HG03354 (cell line): ENCODE measurements around the gene GPR108.

Experiments used
- ATAC-seq: cut with Tn5 transposase; IDR thresholded peaks from one replicate; pipeline ENCODE4 v1.9.1; 2021; ENCODE audit warnings: mild to moderate bottlenecking; ENCODE audit not compliant: unreplicated experiment, poor library complexity, severe bottlenecking

Gene GPR108

GRCh38 chr19:6724631-6725492 is 12.5 kb downstream of the GPR108 start:
- ATAC-seq = no peak

GRCh38 chr19:6723738-6724137 is 13.6 kb downstream of the GPR108 start:
- ATAC-seq = no peak

DNA sequence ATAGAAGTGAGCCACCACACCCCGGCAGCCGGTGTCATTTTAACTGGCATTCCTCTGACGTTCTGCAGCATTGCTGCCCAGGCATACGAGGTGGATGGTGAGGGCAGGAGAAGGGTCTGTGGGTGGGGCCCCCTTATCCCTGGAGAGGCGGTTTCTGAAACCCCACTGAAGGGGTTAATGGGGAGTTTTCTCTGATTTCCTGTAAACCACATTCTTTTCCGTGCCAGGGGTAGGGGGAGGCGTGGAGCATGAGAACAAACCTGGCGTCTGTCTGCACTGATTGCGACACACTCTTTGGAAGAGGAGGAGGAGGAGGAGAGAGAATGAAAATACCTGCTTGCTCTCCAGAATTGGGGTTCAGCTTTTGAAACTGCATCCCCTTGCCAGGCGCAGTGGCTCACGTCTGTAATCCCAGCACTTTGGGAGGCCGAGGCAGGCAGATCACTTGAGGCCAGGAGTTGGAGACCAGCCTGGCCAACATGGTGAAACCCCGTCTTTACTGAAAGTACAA is 14.2 kb downstream of the GPR108 start:
- ATAC-seq = no peak

DNA sequence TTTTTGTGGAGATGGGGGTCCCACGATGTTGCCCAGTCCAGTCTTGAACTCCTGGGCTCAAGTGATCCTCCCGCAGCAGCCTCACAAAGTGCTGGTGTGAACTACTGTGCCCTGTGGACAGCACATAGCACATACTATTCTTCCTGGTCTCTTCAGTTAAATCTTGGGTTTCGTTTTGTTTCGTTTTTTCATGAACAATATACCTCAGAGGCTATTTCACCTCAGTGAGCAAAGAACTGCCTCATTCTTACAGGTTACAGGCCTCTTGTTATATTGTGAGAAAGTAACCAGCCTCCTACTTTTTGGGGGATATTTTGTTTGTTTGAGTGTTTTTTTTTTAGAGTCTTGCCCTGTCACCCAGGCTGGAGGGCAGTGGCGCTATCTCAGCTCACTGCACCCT is 15.6 kb downstream of the GPR108 start:
- ATAC-seq = no peak

GRCh38 chr19:6721138-6721474 is 16.3 kb downstream of the GPR108 start:
- ATAC-seq = no peak

GRCh38 chr19:6720369-6721137 is 16.8 kb downstream of the GPR108 start, which contains the start of gene C3:
C3 (minus strand) TSS chr19:6720650; CDS start chr19:6720589, 61 bp downstream.
- ATAC-seq = no peak

DNA sequence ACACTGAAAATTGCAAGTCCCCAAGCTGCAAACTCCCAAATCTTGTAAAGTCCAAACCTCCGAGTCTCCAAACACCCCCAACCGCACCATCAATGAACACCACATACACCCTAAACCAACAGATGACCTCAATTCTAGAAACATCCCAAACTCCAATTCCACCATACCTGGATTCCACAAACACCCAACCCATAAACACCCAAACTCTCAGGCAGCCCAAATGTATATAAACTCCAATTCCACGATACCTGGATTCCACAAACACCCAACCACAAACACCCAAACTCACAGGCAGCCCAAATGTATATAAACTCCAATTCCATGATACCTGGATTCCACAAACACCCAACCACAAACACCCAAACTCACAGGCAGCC is 17.4 kb downstream of the GPR108 start:
- no peak for ATAC-seq

GRCh38 chr19:6719540-6719861 is 17.9 kb downstream of the GPR108 start:
- ATAC-seq = no peak

DNA sequence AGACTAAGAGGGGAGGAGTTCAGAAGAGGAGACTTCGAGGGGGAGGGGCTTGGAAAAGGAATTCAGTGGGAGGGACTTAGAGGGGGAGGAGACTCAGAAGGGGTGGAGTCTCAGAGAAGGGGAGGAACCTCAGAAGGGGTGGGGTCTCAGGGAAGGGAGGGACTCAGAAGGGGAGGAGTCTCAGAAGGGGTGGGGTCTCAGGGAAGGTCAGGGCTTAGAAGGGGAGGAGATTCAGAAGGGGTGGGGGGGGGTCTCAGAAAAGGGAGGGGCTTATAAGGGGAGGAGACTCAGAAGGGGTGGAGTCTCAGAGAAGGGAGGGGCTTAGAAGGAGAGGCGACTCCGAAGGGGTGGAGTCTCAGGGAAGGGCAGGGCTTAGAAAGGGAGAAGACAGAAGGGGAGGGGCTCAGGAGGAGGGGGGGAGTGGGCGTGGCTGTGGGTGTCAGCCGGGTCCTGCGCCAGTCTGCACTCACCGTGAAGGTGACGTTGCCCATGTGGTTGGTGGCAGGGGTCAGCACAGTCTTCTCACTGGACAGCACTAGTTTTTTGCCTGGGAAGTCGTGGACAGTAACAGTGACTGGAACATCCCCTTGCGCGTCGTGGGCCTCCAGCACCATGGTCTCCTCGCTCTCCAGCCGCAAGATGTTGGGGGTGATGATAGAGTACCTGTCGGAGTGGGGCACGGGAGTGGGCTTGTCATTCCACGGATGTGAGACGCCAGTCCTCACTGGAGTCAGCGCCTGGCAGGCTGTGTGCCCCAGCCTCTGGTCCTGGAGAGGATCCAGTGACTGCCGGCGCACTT is 18.4 kb downstream of the GPR108 start:
- ATAC-seq = no peak

DNA sequence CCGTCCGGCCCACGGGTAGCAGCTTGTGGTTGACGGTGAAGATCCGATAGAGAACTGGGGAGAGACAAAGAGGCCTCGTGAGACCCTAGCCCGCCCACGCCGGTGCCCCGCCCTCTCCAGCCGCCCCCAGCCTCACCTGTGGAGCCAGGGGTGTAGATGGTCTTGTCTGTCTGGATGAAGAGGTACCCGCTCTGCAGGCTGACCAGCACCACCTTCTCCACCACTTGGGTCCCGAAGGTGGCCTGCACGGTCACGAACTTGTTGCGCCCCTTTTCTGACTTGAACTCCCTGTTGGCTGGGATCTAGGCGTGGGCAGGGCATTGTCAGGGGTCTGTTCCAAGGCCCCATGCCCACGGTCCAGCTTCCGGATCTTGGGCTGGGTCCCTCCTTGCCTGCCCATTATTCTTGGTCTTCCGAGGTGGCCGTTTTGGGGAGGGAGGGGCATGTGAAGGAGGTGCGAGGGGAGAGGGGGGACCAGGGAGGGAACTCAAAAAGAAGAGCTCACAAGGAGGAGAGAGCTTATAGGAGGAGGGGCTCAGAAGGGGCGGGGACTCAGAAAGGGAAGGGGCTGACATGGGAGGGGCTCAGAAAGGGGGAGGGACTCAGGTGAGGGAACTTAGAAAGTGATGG is 19.2 kb downstream of the GPR108 start:
- ATAC-seq = no peak

DNA sequence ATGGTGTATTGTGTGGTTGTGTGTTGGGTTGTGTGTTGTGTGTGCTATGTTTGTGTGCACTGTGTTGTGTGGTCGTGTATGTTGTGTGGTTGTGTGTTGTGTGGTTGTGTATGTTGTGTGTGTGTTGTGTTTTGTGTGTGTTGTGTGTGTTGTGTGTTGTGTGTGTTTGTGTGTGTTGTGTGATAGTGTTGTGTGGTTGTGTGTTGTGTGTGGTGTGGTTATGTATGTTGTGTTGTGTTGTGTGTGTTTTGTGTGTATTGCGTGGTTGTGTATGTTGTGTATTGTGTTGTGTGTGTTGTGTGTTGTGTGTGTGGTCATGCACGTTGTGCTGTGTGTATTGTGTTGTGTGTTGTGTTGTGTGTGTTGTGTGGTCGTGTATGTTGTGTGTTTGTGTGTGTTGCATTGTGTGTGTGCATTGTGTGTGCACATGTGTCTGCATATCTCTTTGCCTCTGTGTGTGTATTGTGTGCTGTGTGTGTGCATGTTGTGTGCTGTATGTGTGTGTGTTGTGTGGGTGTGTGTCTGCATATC is 19.9 kb downstream of the GPR108 start:
- no peak for ATAC-seq

- ATAC-seq = no peak
These were observed 20.3 kb downstream of the GPR108 start for GRCh38 chr19:6717036-6717435.

GRCh38 chr19:6716610-6716970 is 20.8 kb downstream of the GPR108 start:
- no peak for ATAC-seq

DNA sequence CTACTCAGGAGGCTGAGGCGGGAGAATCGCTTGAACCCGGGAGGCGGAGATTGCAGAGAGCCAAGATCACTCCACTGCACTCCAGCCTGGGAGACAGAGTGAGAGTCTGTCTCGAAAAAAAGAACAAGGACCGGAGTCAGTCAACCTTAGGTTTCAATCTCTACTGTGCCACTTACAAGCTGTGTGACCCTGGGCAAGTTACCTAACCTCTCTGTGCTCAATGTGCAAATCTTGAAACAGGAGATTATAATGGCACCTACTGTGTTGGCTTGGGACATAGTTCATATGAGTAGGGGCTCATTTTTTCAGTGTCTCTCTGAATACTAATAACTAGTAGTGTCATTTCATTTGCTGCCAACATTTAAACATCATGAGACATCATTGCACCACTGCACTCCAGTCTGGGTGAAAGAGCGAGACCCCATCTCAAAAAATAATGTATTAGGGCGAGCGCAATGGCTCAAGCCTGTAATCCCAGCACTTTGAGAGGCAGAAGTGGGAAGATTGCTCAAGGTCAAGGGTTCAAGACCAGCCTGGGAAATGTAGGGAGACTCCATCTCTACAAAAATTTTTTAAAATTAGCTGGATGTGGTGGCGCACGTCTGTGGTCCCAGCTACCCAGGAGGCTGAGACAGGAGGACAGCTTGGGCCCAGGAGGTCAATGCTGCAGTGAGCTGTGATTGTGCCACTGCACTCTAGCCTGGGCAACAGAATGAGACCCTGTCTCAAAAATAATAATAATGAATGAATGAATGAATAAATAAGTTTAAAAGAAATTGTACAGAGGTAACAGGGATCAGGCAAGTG is 22.4 kb downstream of the GPR108 start:
- no peak for ATAC-seq

DNA sequence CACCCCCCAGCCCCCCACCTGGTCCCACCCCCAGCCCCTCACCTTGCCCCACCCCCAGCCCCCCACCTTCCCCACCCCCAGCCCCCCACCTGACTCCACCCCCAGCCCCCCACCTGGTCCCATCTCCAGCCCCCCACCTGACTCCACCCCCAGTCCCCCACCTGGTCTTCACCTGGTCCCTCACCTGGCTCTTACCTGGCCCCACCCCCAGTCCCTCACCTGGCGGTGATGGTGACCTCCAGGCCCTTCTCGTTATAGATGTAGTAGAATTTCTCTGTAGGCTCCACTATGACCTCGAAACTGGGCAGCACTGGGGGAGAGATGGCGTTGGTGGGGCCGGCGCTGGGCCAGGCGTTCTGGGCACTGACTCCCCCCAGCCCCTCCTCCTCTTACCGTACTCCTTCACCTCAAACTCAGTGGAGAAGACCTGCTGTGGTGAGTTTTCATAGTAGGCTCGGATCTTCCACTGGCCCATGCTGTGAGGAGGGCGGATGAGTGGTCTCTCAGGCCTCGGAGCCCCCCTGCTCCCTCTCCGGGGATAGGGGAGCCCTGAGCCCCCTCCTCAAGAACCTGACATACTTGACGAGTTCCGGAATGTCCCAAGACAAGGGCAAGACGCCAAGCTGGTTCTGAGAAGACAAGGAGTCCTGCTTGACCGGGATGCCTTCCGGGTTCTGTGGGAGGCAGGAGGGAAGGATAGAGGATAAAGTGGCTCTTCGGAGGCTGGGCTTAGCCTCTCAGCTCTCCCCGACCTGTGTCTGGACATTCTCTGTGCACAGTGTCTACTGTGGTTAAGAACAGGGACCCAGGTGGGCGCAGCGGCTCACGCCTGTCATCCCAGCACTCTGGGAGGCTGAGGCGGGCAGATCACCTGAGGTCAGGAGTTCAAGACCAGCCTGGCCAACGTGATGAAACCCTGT is 23.3 kb downstream of the GPR108 start:
- no peak for ATAC-seq

- ATAC-seq = no peak
These were observed 24.4 kb downstream of the GPR108 start for GRCh38 chr19:6712692-6713670.

GRCh38 chr19:6712231-6712630 is 25.1 kb downstream of the GPR108 start:
- ATAC-seq = no peak
